Esophagus (tissue), 2 donors: ENCODE results near the gene NPTX2. TPM values are rescaled to one million over a fixed set of nuclear protein-coding genes. Genes with fewer than 3 reads are reported as not detected.

ENCODE experiments used
- polyA plus RNA-seq, 2 donors: library from polyadenylated mRNA; stranded (reverse); fragments of 200-250 nt; gene quantifications; one replicate each; pipeline ENCODE4 v1.2.3, GENCODE V29; 2013
- donor health status: healthy with polysubstance abuse.
- donor health status: Bipolar disorder and iron deficiency.

NPTX2 gene
- polyA plus RNA-seq, 2 donors, result 0.55 to 1.6 TPM

Other genes with a start within 250 kb of the NPTX2 start
- gene BAIAP2L1, start 216.2 kb upstream of the NPTX2 start, polyA plus RNA-seq, result 10 to 100 TPM; 20.0 to 23.1 TPM